Hindlimb muscle (tissue), 1 donor: ENCODE measurements around the gene CD4. TPM values are rescaled to one million over a fixed set of nuclear protein-coding genes. Genes with fewer than 3 reads are reported as not detected.
A peak's percentile ranks its signal among the peaks of the same experiment; 100 is the strongest.
"Not testable (repeated sequence)": the region's sequence is repeated elsewhere in the genome, so short reads cannot be mapped to it uniquely, and the experiment has no call there.

Experiments used
- DNase-seq: peaks from one replicate; pipeline ENCODE4 v3.0.0-alpha.2; 2013
- polyA plus RNA-seq: library from polyadenylated mRNA; unstranded; fragments of 120-200 nt; gene quantifications from one replicate; pipeline ENCODE4 v1.2.1, GENCODE V29; 2013; ENCODE audit not compliant: insufficient read length

The CD4 gene
- polyA plus RNA-seq, 1 donor, result 11.1 TPM

DNA sequence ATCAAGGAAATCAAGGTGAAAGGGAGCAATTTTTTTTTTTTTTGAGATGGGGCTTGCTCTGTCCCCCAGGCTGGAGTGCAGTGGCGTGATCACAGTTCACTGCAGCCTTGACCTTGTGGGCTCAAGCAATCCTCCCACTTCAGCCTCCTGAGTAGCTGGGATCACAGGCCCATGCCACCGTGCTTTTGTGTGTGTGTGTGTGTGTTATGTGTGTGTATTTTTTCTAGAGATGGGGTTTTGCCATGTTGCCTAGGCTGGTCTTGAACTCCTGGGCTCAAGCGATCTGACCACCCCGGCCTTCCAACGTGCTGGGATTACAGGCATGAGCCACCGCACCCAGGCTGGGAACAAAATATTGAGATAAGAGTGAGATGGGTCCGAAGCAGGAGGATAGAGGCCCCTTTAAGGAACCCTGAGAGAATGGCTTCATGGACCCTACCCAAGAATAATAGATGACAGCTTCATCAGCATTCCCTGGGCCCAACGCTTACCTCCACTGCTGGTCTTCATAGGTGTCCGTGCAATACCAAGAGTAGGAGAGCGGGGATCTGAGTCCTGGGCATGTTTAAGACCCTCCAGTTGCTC lies 60.7 kb downstream of the CD4 start:
- DNase-seq, result no peak

- no peak for DNase-seq
These were observed 61.4 kb downstream of the CD4 start for GRCh38 chr12:6850796-6851152.

- peak; percentile 93 for DNase-seq
These were observed 62.0 kb downstream of the CD4 start, which contains the start of gene CDCA3 for GRCh38 chr12:6851153-6851920. Gene CDCA3, minus strand, starts transcription at chr12:6851286. Its CDS starts 334 bp downstream, at chr12:6850952.

DNA sequence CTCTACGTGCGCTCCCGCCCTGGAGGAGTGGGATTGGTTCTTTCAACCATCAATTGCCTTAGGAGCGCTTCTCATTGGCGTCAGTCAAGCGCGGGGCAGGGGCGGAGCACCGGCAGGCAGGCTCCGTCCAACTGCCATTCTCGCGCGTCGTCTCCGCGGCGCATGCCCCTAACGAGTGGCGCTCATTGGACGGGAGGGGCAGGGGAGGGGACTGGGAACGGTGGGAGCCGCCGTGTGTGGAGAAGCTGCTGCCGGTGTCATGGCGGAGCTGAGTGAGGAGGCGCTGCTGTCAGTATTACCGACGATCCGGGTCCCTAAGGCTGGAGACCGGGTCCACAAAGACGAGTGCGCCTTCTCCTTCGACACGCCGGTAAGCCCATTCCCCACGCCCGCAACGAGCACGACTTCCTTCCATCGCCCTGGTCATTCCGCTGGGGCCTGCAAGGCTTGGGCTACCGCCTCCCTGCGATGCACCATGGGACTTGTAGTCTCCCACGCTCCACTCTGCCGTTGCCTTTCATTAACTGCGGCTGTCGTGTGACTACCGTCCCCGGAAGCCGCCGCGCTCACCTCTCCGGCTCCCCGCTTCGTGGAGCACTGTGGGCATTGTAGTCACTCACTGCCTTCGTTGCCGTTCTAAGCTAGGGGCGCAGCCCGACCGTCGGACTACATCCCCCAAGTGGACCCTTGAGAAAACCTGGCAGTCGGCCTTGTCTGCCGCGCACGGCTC lies 62.8 kb downstream of the CD4 start, which contains the start of gene USP5:
Gene USP5, plus strand, starts transcription at position 230 of the 730 bp plus-strand sequence. Its CDS starts 30 bp downstream, at position 260.
- DNase-seq, result peak; percentile 100

DNA sequence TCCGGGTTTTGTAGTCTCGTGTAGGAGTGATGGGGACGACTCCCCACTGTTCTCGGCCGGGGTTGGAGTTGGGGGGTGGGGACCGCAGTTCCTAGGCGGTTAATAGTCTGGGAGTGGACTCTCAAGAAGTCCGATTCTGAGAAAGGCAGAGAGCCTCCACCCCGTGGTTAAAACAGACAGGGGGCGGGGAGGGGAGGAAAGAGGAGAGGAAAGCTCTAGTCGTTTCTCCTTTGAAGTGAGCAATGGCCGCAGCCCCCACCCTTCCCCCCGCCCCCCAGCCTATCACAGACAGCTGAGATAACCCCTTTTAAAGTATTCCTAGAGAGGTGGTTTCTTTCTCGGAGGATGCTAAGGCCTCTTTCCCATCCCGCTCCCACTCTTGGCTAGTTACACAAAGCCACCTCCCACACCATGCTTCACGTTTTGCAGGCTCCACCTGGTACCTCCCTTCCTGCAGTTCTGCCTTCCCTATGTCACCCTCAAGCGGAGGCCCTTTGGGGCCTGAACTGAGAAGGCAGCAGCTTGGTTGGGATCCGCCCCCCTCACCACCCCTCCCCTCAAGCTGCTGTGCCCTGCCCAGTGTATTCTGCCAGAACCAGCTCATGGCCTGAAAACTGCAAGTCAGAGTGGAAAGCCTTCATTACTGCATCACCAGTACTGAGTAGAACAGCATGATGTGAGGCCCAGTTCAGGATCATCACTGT lies 63.5 kb downstream of the CD4 start:
- no peak for DNase-seq

DNA sequence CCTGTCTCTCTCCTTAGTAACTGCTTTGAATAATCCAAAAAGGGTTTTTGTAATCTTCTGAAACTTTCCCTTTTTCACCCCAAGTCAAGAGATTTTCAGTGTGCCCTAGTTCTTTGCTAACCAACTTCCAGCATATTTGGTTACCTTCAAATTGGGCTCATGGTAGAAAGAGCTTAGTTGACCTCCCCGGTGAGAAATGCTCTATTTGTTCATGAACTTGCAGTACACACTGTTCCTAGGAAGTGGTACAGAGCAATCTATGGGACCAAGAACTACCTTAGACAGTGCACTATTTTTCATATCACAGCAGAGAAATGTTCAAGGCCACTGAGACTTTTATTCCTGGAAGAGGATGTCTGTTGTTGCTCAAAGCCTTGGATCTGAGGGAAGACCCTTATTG lies 64.3 kb downstream of the CD4 start:
- DNase-seq, result no peak

DNA sequence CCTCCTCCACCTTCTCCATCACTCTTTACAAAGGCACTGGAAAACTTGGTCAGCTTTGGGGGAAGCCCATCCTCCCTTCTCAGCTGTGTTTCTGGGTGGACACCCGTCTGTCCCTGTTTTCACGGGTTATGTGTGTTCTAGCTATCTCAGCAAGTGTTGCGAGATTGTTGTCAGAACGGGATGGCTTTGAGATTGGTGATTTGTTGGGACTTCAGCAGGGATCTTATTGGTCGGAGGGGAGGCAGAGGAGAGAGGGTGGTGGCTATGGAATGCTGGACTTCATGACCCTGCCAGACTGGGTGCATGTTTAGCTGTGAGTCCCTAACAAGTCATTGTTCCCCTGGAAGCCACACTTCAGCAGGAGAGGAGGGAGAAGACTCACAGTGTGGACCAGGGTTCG lies 64.7 kb downstream of the CD4 start:
- no peak for DNase-seq

- no peak for DNase-seq
These were observed 66.0 kb downstream of the CD4 start for GRCh38 chr12:6855322-6855721.

GRCh38 chr12:6858799-6859198 lies 69.5 kb downstream of the CD4 start:
- no peak for DNase-seq

DNA sequence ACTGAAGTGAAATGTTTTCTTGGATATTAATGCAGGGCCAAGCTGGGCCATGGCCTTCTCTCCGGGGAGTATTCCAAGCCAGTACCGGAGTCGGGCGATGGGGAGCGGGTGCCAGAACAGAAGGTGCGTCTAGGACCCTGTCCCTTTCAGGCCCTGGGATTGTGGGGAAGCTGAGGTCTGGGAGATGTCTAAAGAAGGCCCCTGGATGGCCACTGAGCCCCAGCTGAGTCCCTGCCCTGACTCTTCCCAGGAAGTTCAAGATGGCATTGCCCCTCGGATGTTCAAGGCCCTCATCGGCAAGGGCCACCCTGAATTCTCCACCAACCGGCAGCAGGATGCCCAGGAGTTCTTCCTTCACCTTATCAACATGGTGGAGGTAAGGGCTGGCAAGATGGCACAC lies 70.8 kb downstream of the CD4 start:
- DNase-seq, result no peak

- no peak for DNase-seq
These were observed 71.6 kb downstream of the CD4 start for GRCh38 chr12:6860942-6861341.

DNA sequence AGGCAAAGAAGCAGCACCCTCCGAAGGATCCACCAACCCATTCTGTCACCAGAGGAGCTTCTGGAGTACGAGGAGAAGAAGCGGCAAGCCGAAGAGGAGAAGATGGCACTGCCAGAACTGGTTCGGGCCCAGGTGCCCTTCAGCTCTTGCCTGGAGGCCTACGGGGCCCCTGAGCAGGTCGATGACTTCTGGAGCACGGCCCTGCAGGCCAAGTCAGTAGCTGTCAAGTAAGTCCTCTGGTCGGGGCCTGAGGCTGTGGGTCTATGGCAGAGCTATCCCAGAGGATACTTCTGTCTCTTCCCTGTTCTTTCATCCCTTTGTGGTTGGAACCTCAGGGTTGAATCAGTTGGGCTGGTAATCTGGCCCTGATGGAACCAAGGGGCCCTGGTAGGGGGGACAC lies 72.1 kb downstream of the CD4 start:
- no peak for DNase-seq

DNA sequence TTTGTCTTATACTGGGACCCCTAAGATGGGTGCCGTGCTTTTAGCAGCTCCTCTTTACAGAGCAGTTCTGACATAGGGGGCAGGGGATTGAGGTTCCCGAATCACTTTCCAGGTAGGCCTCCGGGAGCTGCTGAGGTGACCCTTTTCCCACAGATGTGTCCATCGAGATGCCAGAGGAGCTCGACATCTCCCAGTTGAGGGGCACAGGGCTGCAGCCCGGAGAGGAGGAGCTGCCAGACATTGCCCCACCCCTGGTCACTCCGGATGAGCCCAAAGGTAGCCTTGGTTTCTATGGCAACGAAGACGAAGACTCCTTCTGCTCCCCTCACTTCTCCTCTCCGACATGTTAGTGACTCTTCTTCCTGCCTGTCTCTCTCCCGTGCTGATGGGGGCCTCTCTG lies 73.7 kb downstream of the CD4 start:
- DNase-seq, result no peak

DNA sequence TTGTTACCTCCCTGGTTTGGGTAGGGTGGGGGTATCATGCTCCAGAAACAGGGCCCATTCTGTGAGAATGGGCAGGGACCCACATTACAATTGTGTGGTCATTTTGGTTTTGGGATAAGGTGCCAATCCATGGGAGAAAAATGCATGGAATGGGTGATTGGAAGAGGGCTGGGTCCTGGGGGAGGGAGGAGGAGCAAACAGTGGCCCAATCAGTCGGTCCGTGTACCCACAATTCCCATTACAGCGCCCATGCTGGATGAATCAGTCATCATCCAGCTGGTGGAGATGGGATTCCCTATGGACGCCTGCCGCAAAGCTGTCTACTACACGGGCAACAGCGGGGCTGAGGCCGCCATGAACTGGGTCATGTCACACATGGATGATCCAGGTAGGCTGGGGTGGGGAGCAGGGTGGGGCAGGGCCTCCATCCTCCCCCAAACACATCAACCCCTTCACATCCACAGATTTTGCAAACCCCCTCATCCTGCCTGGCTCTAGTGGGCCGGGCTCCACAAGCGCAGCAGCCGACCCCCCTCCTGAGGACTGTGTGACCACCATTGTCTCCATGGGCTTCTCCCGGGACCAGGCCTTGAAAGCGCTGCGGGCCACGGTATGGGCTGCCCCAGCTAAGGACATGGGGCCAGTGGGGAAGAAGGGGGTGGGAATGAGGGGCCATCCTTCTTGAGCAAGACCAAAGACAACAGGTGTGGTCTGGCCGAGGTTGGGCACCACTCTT lies 74.4 kb downstream of the CD4 start:
- no peak for DNase-seq

GRCh38 chr12:6865307-6865706 lies 76.0 kb downstream of the CD4 start:
- DNase-seq, result not testable (repeated sequence)

- DNase-seq, result no peak
These were observed 77.0 kb downstream of the CD4 start for GRCh38 chr12:6866163-6866919.

GRCh38 chr12:6866920-6867412 lies 77.6 kb downstream of the CD4 start:
- DNase-seq, result no peak

- DNase-seq, result peak; percentile 89
These were observed 78.3 kb downstream of the CD4 start, which contains the start of gene TPI1 for GRCh38 chr12:6867413-6868210. Gene TPI1, plus strand, starts transcription at chr12:6867531. Its CDS starts 36 bp downstream, at chr12:6867567.

DNA sequence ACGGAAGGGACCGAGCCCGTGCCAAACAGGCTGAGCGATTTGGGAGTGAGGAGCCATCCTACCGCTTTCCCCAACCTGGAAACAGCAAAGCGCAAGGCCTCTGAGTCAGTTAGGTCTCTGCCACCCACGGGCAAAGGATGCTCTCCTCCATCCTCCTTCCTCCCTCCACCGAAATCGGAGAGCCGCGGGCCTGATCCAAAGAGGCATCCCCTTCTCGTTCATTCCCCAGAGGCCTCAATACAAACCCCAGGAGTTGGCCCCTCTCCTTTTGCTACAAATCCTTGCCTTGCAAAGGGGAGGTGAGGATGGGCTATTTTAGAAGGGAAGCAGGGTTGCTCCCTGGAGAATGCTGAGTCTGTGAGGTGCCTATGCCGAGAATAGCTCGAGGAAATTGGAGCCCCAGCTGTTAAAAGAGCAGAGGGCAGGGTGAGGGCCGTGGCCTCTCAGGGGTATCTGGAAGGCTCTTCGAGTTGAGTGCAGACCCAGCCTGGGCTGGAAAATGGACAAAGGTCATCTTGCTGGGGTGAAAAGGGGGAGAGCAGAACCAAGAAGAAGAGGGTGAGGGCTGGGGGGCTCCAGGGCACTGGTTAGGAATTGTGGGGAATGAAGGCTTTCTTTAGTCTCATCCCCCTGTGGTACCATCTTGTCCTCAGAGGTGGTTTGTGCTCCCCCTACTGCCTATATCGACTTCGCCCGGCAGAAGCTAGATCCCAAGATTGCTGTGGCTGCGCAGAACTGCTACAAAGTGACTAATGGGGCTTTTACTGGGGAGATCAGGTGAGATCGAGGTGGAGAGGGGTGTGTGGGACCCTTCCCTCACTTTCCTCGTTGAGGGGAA lies 79.1 kb downstream of the CD4 start:
- no peak for DNase-seq
